Kidney (tissue), 14 donors: ENCODE results near the gene SS18L1. TPM values are rescaled to one million over a fixed set of nuclear protein-coding genes. Genes with fewer than 3 reads are reported as not detected.
"Not testable (repeated sequence)": the region's sequence is repeated elsewhere in the genome, so short reads cannot be mapped to it uniquely, and the experiment has no call there.

Experiments used
- DNase-seq, 5 donors: peaks; one replicate each; pipeline ENCODE4 v3.0.0-alpha.2; 2013 to 2020
- FAIRE-seq: peaks from 2 replicates; lab custom pipeline; 2012; peaks lifted over from hg19 to GRCh38; lab: Jason Lieb, UNC
- H3K27ac ChIP-seq, 2 donors: one replicate each; pipeline ENCODE4 v1.7.0; 2013; ENCODE audit warnings: low read depth in 2 of 2, low read length in 2 of 2, inconsistent platforms in 1 of 2
- H3K27me3 ChIP-seq: one replicate; pipeline ENCODE4 v1.7.1; 2013; ENCODE audit warnings: low read length, inconsistent platforms; ENCODE audit not compliant: control insufficient read depth, insufficient read depth
- H3K36me3 ChIP-seq, 3 donors: one replicate each; pipeline versions ENCODE4 v1.7.0 to v1.7.1; 2013; ENCODE audit warnings: low read length in 3 of 3, control low read depth in 1 of 3, inconsistent platforms in 1 of 3; ENCODE audit not compliant: insufficient read depth in 3 of 3, control insufficient read depth in 2 of 3
- H3K4me1 ChIP-seq, 3 donors: one replicate each; pipeline versions ENCODE4 v1.7.0 to v1.7.1; 2013; ENCODE audit warnings: low read length in 3 of 3, inconsistent platforms in 1 of 3, low read depth in 1 of 3; ENCODE audit not compliant: control insufficient read depth in 2 of 3, insufficient read depth in 2 of 3
- H3K4me3 ChIP-seq, 3 donors: one replicate each; pipeline versions ENCODE4 v1.7.0 to v1.8.1; 2013; ENCODE audit warnings: low read length in 3 of 3, control low read depth in 1 of 3, inconsistent platforms in 1 of 3
- H3K9ac ChIP-seq, 3 donors: one replicate each; pipeline versions ENCODE4 v1.7.0 to v1.7.1; 2013; ENCODE audit warnings: low read length in 3 of 3, control low read depth in 1 of 3, inconsistent platforms in 1 of 3
- H3K9me3 ChIP-seq, 3 donors: one replicate each; pipeline versions ENCODE4 v1.7.0 to v1.7.1; 2013; ENCODE audit warnings: low read length in 3 of 3, control low read depth in 1 of 3, inconsistent platforms in 1 of 3; ENCODE audit not compliant: control insufficient read depth in 2 of 3, insufficient read depth in 1 of 3
- intact Hi-C: fragments of 100-400 bp; cut with DNase I; formaldehyde crosslinking; loops from one replicate; pipeline ENCODE4 v1.11.1; 2022
- polyA plus RNA-seq: library from polyadenylated mRNA; stranded (reverse); fragments of 350-450 nt; fragmentation: Illumina TruSeq; extraction: RNeasy Lipid Tissue Mini Kit (QIAGEN cat#74804); gene quantifications from one replicate; pipeline ENCODE4 v1.2.3, GENCODE V29; 2014; ENCODE audit warnings: low read depth, low replicate concordance; ENCODE audit not compliant: insufficient read depth
- total RNA-seq: library from RNA; stranded (reverse); fragmentation: NEBNext Ultra II Directional; extraction: Animal tissue kit (Norgen Biotek cat#: 25700); gene quantifications from one replicate; pipeline ENCODE4 v1.2.1, GENCODE V29; 2021
- TF ChIP-seq, protein P1 (sequence below): IDR thresholded peaks from 3 replicates; pipeline ENCODE4 v1.5.1; 2012; ENCODE audit warnings: mild to moderate bottlenecking, moderate library complexity, borderline replicate concordance; ENCODE audit not compliant: insufficient read depth; ENCODE audit errors: extremely low read depth
- donor health status: control.
- donor health status: control.
- donor health status: control.
- donor health status: control.
- donor health status: control.
- donor health status: DM: yes; HTN: yes; CAD: no.
- donor health status: Normal renal cell carcinoma (clear cell type).

SS18L1 gene
- total and polyA plus RNA-seq, 2 donors from 2014 or later, result 6.5 to 12.0 TPM

DNA sequence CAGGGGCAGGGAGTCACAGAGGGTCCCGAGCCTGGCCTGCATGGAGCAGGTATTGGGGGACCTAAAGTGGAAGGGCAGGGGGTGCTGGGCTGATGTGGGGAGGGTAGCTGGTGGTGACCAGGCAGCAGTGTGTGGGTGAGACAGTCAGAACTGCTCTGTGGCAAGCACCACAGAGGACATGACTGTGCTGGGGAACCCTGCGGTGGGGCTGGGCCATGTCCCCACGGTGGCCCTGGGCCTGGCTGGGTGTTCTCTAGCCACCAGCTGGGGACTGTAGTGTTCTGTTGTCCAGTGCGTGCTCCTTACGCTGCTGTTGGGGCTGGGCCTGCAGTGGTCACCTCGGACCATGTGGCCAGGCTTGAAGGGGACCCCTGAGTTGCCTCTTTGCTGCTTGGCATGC is 3.6 kb downstream of the SS18L1 start:
- Histone ChIP-seq H3K27me3 (no peaks in the 10 kb centered on the region), H3K9me3 (no peaks in the 10 kb centered on the region), H3K9ac (no peak overlapping the region), H3K36me3 (peaks cover 0 to 3% (median 2%) of the 10 kb centered on the region in 3 donors), H3K4me3 (no peak overlapping the region), H3K27ac (no peak overlapping the region), H3K4me1 (peaks cover 2 to 38% (median 18%) of the 10 kb centered on the region in 3 donors)
- intact Hi-C loops, result no loop called here
- TF ChIP-seq, protein P1, sequence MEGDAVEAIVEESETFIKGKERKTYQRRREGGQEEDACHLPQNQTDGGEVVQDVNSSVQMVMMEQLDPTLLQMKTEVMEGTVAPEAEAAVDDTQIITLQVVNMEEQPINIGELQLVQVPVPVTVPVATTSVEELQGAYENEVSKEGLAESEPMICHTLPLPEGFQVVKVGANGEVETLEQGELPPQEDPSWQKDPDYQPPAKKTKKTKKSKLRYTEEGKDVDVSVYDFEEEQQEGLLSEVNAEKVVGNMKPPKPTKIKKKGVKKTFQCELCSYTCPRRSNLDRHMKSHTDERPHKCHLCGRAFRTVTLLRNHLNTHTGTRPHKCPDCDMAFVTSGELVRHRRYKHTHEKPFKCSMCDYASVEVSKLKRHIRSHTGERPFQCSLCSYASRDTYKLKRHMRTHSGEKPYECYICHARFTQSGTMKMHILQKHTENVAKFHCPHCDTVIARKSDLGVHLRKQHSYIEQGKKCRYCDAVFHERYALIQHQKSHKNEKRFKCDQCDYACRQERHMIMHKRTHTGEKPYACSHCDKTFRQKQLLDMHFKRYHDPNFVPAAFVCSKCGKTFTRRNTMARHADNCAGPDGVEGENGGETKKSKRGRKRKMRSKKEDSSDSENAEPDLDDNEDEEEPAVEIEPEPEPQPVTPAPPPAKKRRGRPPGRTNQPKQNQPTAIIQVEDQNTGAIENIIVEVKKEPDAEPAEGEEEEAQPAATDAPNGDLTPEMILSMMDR, result no peak
- FAIRE-seq (no peak), DNase-seq (no peak)

DNA sequence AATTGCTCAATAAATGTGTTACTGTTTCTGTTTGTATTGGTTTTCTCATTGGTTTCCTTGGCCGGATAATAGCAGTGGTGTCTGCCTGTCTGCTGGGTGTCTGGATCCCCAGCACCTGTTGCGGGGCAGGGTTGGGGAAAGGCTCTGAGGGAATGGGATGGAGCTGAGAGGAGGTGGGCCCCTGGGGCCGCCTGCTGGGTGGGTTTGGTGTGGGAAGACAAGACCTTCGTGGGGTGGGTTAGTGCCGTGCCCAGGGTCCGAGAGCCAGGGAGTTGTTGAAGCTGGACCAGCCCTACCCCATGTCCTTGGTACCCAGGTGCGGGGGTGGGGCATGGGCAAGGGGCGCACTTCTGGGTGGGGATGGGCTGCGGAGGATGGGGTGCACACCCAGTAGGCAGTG is 4.0 kb downstream of the SS18L1 start:
- Histone ChIP-seq H3K36me3 (peaks cover 2 to 3% (median 2%) of the 10 kb centered on the region in 3 donors), H3K27me3 (no peaks in the 10 kb centered on the region), H3K9me3 (no peaks in the 10 kb centered on the region), H3K27ac (no peak overlapping the region), H3K9ac (no peak overlapping the region), H3K4me3 (no peak overlapping the region), H3K4me1 (peaks cover 2 to 38% (median 18%) of the 10 kb centered on the region in 3 donors)
- no peak for FAIRE-seq
- TF ChIP-seq, protein P1, result no peak
- no peak for DNase-seq
- intact Hi-C loops, result no loop called here

DNA sequence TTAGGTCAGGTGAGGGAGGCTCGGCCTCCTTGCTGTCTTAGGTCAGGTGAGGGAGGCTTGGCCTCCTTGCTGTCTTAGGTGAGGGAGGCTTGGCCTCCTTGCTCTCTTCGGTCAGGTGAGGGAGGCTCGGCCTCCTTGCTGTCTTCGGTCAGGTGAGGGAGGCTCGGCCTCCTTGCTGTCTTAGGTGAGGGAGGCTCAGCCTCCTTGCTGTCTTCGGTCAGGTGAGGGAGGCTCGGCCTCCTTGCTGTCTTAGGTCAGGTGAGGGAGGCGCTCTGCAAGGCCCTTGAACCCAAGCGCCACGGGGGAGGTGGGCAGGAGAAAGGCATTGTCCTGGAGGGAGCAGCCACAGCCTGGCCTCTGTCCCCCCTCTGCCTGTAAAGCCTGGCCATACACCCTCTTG is 4.8 kb downstream of the SS18L1 start:
- H3K27me3 ChIP-seq, H3K9me3 ChIP-seq, DNase-seq, intact Hi-C loops, H3K27ac ChIP-seq, H3K4me3 ChIP-seq, FAIRE-seq, H3K9ac ChIP-seq, H3K36me3 ChIP-seq: not testable (repeated sequence)
- peaks cover 2 to 38% (median 18%) of the 10 kb centered on the region in 3 donors for H3K4me1 ChIP-seq

DNA sequence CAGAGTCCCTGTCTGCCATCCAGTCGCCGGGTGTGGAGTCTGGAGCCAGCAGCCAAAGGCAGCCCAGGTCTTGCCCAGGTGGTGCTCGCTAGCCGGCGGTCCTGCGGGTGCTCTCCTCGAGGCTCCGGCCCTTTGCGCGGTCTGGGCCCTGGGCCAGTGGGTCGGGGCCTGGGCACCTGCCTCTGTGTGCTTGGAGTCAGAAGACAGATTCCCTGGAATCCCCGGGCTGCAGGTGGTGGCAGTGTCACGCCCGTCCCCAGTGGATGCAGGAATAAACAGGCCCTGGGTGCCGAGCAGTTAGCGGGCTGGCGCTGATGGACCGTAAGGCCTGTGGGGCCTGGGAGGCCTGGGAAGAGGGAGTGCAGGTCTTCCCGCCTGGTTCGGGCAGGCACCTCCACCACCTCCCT is 5.3 kb downstream of the SS18L1 start:
- TF ChIP-seq, protein P1, result no peak
- peaks cover 2 to 5% (median 3%) of the 10 kb centered on the region in 3 donors for H3K36me3 ChIP-seq
- no peak overlapping the region for H3K4me3 ChIP-seq
- no peak overlapping the region for H3K9ac ChIP-seq
- peaks cover 2 to 38% (median 18%) of the 10 kb centered on the region in 3 donors for H3K4me1 ChIP-seq
- DNase-seq (no peak), FAIRE-seq (no peak)
- H3K27ac ChIP-seq, result peak overlapping the region; percentile 2 to 67
- intact Hi-C loops, result no loop called here
- H3K9me3 ChIP-seq, result no peaks in the 10 kb centered on the region
- H3K27me3 ChIP-seq, result no peaks in the 10 kb centered on the region
